Panc1 (cell line): ENCODE data around the gene AHSG. TPM values are rescaled to one million over a fixed set of nuclear protein-coding genes. Genes with fewer than 3 reads are reported as not detected.

Source experiments
- ATAC-seq: fragments of 200-7000 bp; cut with Tn5 transposase; 2 replicates; pipeline ENCODE4 v1.9.1; 2020; ENCODE audit warnings: mild to moderate bottlenecking, moderate library complexity
- Bru-seq: library from RNA; stranded (reverse); fragments of 400-500 nt; gene quantifications from one replicate; lab custom pipeline; 2021; lab: Mats Ljungman, UMichigan
- BruChase-seq, 2 experiments: library from RNA; stranded (reverse); fragments of 400-500 nt; gene quantifications; one replicate each; lab custom pipeline; 2021; lab: Mats Ljungman, UMichigan
- BruUV-seq: library from RNA; stranded (reverse); fragments of 400-500 nt; replicated peaks from 2 replicates; lab custom pipeline; 2021; lab: Mats Ljungman, UMichigan
- CTCF ChIA-PET: fragments of 300-600 bp; sonication (Branson Sonifier 250); formaldehyde crosslinking; loops from one replicate; lab custom pipeline; 2022; ENCODE audit warnings: antibody characterized with exemption; lab: Charles Lee
- POLR2A ChIA-PET: fragments of 300-600 bp; sonication (Branson Sonifier 250); formaldehyde crosslinking; loops from one replicate; lab custom pipeline; 2022; ENCODE audit warnings: antibody characterized with exemption; lab: Charles Lee
- DNase-seq: peaks from one replicate; pipeline ENCODE4 v3.0.0-alpha.2; 2010; ENCODE audit warnings: low read depth, low spot score
- H3K27ac ChIP-seq: 2 replicates; pipeline ENCODE4 v1.5.1; 2011; ENCODE audit warnings: mild to moderate bottlenecking, low read length, inconsistent platforms
- H3K27me3 ChIP-seq: fragments of 200-500 bp; sonication (Bioruptor generic); 2 replicates; pipeline ENCODE4 v1.6.0; 2014; ENCODE audit warnings: low read length, inconsistent platforms; ENCODE audit not compliant: control insufficient read depth, insufficient read depth
- H3K36me3 ChIP-seq: fragments of 200-500 bp; sonication (Bioruptor generic); 2 replicates; pipeline ENCODE4 v1.5.1; 2014; ENCODE audit warnings: inconsistent platforms, mild to moderate bottlenecking, low read length, moderate library complexity; ENCODE audit not compliant: control insufficient read depth, insufficient read depth
- H3K4me1 ChIP-seq: 2 replicates; pipeline ENCODE4 v1.5.1; 2011; ENCODE audit warnings: inconsistent platforms, mild to moderate bottlenecking, low read length, moderate library complexity; ENCODE audit not compliant: control insufficient read depth, insufficient read depth
- H3K4me3 ChIP-seq, 2 experiments: 2 replicates each; pipeline ENCODE4 v1.5.1; 2011 to 2012; ENCODE audit warnings: low read depth in 2 of 2, low read length in 2 of 2, mild to moderate bottlenecking in 2 of 2, inconsistent platforms in 1 of 2, moderate library complexity in 1 of 2
- H3K9me3 ChIP-seq: fragments of 200-500 bp; sonication (Bioruptor generic); 2 replicates; pipeline ENCODE4 v1.5.1; 2014; ENCODE audit warnings: low read depth, mild to moderate bottlenecking, inconsistent platforms, low read length, moderate library complexity; ENCODE audit not compliant: control insufficient read depth, insufficient read depth
- POLR2AphosphoS5 ChIP-seq: IDR thresholded peaks from 2 replicates; pipeline ENCODE4 v1.6.1; 2012; ENCODE audit warnings: mild to moderate bottlenecking, low read depth, low read length, moderate library complexity
- REST ChIP-seq, 2 experiments: IDR thresholded peaks; 2 replicates each; pipeline ENCODE4 v1.6.1; 2011 to 2012; ENCODE audit warnings: low read depth in 2 of 2, control low read depth in 1 of 2, low read length in 1 of 2, mild to moderate bottlenecking in 1 of 2, moderate library complexity in 1 of 2; ENCODE audit not compliant: insufficient read depth in 1 of 2
- SIN3A ChIP-seq: IDR thresholded peaks from 2 replicates; pipeline ENCODE4 v1.6.1; 2012; ENCODE audit warnings: low read depth, mild to moderate bottlenecking, low read length, moderate library complexity, borderline replicate concordance; ENCODE audit not compliant: insufficient read depth
- TCF7L2 ChIP-seq: IDR thresholded peaks from 2 replicates; pipeline ENCODE4 v1.6.1; 2011; ENCODE audit warnings: mild to moderate bottlenecking, low read depth, low read length, inconsistent platforms
- in situ Hi-C: cut with HindIII; loops from 2 replicates; pipeline ENCODE4 v1.10.0; 2016; ENCODE audit warnings: low sequenced_read_pairs, low pct_unique_long_range_greater_than_20kb
- intact Hi-C: fragments of 100-400 bp; cut with micrococcal nuclease; formaldehyde crosslinking; loops from one replicate; pipeline ENCODE4 v1.10.0; 2022; ENCODE audit not compliant: unreplicated experiment
- long read RNA-seq: library from polyadenylated mRNA; unstranded; transcript quantifications from one replicate; pipeline ENCODE4 v2.0.0, GENCODE V29; 2021; ENCODE audit not compliant: unreplicated experiment
- polyA plus RNA-seq: library from polyadenylated mRNA; unstranded; fragments of >200 nt; gene quantifications from one replicate; pipeline ENCODE4 v1.2.1, GENCODE V29; 2012; ENCODE audit warnings: missing spikeins; ENCODE audit not compliant: insufficient read length
- total RNA-seq: library from RNA; stranded (reverse); gene quantifications from one replicate; pipeline ENCODE4 v1.2.1, GENCODE V29; 2021; ENCODE audit not compliant: unreplicated experiment
- TF ChIP-seq, protein P1 (sequence below): fragments of 450-650 bp; IDR thresholded peaks from 2 replicates; pipeline ENCODE4 v1.5.1; 2017; ENCODE audit warnings: mild to moderate bottlenecking

AHSG gene, protein sequence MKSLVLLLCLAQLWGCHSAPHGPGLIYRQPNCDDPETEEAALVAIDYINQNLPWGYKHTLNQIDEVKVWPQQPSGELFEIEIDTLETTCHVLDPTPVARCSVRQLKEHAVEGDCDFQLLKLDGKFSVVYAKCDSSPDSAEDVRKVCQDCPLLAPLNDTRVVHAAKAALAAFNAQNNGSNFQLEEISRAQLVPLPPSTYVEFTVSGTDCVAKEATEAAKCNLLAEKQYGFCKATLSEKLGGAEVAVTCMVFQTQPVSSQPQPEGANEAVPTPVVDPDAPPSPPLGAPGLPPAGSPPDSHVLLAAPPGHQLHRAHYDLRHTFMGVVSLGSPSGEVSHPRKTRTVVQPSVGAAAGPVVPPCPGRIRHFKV
- 0.85 TPM for total RNA-seq
- not detected for polyA plus RNA-seq
- Bru-seq, nascent RNA = percentile 28 among the genes with signal in this experiment
- percentile 27 among the genes with signal in this experiment for BruChase-seq, experiment 1, labeled RNA remaining after a 2-hour chase
- percentile 28 among the genes with signal in this experiment for BruChase-seq, experiment 2, labeled RNA remaining after a 6-hour chase
- long read RNA-seq = 0 reads

DNA sequence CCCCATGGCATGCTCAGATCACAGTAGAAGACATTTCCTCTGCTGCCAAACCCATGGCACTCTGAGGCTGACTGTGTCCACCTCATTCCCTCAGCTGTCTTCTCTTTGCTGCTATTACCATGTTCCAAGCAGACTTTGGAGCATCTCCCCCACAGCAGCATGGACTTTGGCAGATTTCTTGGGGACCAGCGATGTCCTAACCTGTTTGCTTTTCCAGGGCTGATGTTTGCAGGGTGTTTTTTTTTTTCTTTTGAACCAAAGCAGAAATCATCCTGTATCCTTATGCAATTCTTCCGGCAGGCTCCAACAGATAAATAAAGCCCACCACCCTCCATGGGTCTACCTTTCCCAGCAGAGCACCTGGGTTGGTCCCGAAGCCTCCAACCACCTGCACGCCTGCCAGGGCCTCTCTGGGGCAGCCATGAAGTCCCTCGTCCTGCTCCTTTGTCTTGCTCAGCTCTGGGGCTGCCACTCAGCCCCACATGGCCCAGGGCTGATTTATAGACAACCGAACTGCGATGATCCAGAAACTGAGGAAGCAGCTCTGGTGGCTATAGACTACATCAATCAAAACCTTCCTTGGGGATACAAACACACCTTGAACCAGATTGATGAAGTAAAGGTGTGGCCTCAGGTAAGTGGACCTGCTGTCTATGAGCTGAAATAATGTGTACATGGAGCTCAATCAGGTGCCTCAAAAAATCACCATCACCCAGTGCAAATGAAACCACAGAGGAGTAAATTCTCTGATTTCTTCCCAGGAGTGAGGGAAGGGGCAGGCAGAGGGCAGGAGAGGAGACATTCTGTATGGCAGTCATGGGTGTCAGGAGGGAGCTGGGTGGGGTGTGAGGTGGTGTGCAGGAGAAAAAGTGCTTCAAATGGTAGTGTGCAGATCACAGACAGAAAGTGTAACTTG, at the start of gene AHSG:
Gene AHSG, plus strand, starts transcription at position 340 of the 916 bp plus-strand sequence. Its CDS starts 82 bp downstream, at position 422.
- Histone ChIP-seq H3K4me3 (no peak within 1 kb of the TSS), H3K4me1 (0 out of 2 replicates have a peak, but pooled peaks cover 6% of the 10 kb centered on the region), H3K27ac (no peak within 1 kb of the TSS), H3K27me3 (peaks cover 6% of the 10 kb centered on the region), H3K9me3 (no peaks in the 10 kb centered on the region), H3K36me3 (no peaks in the 10 kb centered on the region)
- ATAC-seq (no peak), DNase-seq (no peak)
- POLR2A ChIA-PET = no interaction called here
- BruUV-seq = no TSS peak
- intact Hi-C loops (no loop called here), in situ Hi-C loops (no loop called here)
- CTCF ChIA-PET = interaction anchor here (1.1 to 1.5 kb wide), 2 partner anchors 210 to 669 kb away, joined by 5 to 7 read pairs; no protein-coding TSS in a partner anchor
- TF ChIP-seq, protein P1, sequence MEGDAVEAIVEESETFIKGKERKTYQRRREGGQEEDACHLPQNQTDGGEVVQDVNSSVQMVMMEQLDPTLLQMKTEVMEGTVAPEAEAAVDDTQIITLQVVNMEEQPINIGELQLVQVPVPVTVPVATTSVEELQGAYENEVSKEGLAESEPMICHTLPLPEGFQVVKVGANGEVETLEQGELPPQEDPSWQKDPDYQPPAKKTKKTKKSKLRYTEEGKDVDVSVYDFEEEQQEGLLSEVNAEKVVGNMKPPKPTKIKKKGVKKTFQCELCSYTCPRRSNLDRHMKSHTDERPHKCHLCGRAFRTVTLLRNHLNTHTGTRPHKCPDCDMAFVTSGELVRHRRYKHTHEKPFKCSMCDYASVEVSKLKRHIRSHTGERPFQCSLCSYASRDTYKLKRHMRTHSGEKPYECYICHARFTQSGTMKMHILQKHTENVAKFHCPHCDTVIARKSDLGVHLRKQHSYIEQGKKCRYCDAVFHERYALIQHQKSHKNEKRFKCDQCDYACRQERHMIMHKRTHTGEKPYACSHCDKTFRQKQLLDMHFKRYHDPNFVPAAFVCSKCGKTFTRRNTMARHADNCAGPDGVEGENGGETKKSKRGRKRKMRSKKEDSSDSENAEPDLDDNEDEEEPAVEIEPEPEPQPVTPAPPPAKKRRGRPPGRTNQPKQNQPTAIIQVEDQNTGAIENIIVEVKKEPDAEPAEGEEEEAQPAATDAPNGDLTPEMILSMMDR = no peak
- no peak for TF ChIP-seq POLR2AphosphoS5
- no peak for TF ChIP-seq TCF7L2
- no peak for TF ChIP-seq SIN3A
- no peak for TF ChIP-seq REST (IDR thresholded peaks at IDR 0.05; ENCODE audit: insufficient read depth in 1 of 2, low read depth in 2 of 2, low read length in 1 of 2)

- DNase-seq (no peak), ATAC-seq (no peak)
- intact Hi-C loops (no loop called here), in situ Hi-C loops (no loop called here)
- H3K36me3 ChIP-seq = peaks cover 3% of the 10 kb centered on the region; the same call in 1 of the 2 replicates
- H3K27ac ChIP-seq = no peak overlapping the region
- no peak overlapping the region for H3K4me3 ChIP-seq
- TF ChIP-seq TCF7L2 = no peak
- no peak for TF ChIP-seq SIN3A
- TF ChIP-seq, protein P1 = no peak
- no peak for TF ChIP-seq REST (IDR thresholded peaks at IDR 0.05; ENCODE audit: insufficient read depth in 1 of 2, low read depth in 2 of 2, low read length in 1 of 2)
- no peak for TF ChIP-seq POLR2AphosphoS5
- ChIA-PET CTCF (no interaction called here), POLR2A (no interaction called here)
- BruUV-seq = no TSS peak
- H3K9me3 ChIP-seq = no peaks in the 10 kb centered on the region
- peaks cover 9% of the 10 kb centered on the region for H3K4me1 ChIP-seq
- H3K27me3 ChIP-seq = no peaks in the 10 kb centered on the region
Observed at GRCh38 chr3:186564586-186564985, 48.3 kb upstream of the AHSG start.
